Activated CD8-positive, alpha-beta T cell treated with anti-CD3 and anti-CD28 coated beads, Interleukin-2, amount 10 ng/mL, durations not matched to agents 7 days and 5 days (primary cell): ENCODE data around the gene CNPPD1. TPM values are rescaled to one million over a fixed set of nuclear protein-coding genes. Genes with fewer than 3 reads are reported as not detected.
"Not testable (repeated sequence)": the region's sequence is repeated elsewhere in the genome, so short reads cannot be mapped to it uniquely, and the experiment has no call there.

ENCODE experiments used
- ATAC-seq: fragments of 150-1000 bp; cut with Tn5 transposase; one replicate; pipeline ENCODE4 v1.10.0; 2021; ENCODE audit warnings: moderate library complexity
- CTCF ChIA-PET: fragments of 350-600 bp; sonication (Branson Sonifier 250); formaldehyde crosslinking; loops from one replicate; lab custom pipeline; 2021; ENCODE audit warnings: antibody characterized with exemption; lab: Charles Lee
- POLR2A ChIA-PET: fragments of 350-600 bp; sonication (Branson Sonifier 250); formaldehyde crosslinking; loops from one replicate; lab custom pipeline; 2021; ENCODE audit warnings: antibody characterized with exemption; lab: Charles Lee
- DNase-seq: peaks from one replicate; pipeline ENCODE4 v3.0.0-alpha.2; 2020
- H3K27ac Mint-ChIP-seq: one replicate; pipeline ENCODE4 v1.8.0; 2021; ENCODE audit warnings: mild to moderate bottlenecking, mixed read lengths
- H3K27me3 Mint-ChIP-seq: one replicate; pipeline ENCODE4 v1.8.0; 2021; ENCODE audit warnings: low read depth, mixed read lengths
- H3K36me3 Mint-ChIP-seq: one replicate; pipeline ENCODE4 v1.8.0; 2021; ENCODE audit warnings: low read depth, mixed read lengths
- H3K4me1 Mint-ChIP-seq: one replicate; pipeline ENCODE4 v1.8.0; 2021; ENCODE audit warnings: low read depth, mixed read lengths
- H3K4me3 Mint-ChIP-seq: one replicate; pipeline ENCODE4 v1.8.0; 2021; ENCODE audit warnings: mild to moderate bottlenecking, mixed read lengths
- H3K9me3 Mint-ChIP-seq: one replicate; pipeline ENCODE4 v1.8.0; 2022; ENCODE audit warnings: mixed read lengths; ENCODE audit not compliant: insufficient read depth
- total RNA-seq, 2 experiments: library from RNA; stranded (reverse); gene quantifications; one replicate each; pipeline ENCODE4 v1.2.3, GENCODE V29; 2021

Gene CNPPD1
- total RNA-seq, 2 experiments from 2014 or later: 75.1 to 81.4 TPM

- H3K27ac Mint-ChIP-seq: peak overlapping the region; percentile 96
- peaks cover 5% of the 10 kb centered on the region for H3K9me3 Mint-ChIP-seq
- POLR2A ChIA-PET: interaction anchor here (0.7 to 5.3 kb wide), 12 partner anchors 12 to 47 kb away, joined by 3 to 49 read pairs (median 7); partner anchors contain the start of genes ANKZF1, ATG9A, CNPPD1 and GLB1L
- CTCF ChIA-PET: interaction anchor here (1.0 to 4.6 kb wide), 10 partner anchors 10 to 181 kb away, joined by 3 to 49 read pairs (median 12); partner anchors contain the start of genes CNPPD1, NHEJ1 and SLC23A3
- H3K36me3 Mint-ChIP-seq: peaks cover 52% of the 10 kb centered on the region
- no peak for DNase-seq
- H3K4me3 Mint-ChIP-seq: peak overlapping the region; percentile 86
- no peaks in the 10 kb centered on the region for H3K27me3 Mint-ChIP-seq
- no peak for ATAC-seq
- H3K4me1 Mint-ChIP-seq: peaks cover 62% of the 10 kb centered on the region
Measured at GRCh38 chr2:219207134-219207883, 30.6 kb upstream of the CNPPD1 start.

DNA sequence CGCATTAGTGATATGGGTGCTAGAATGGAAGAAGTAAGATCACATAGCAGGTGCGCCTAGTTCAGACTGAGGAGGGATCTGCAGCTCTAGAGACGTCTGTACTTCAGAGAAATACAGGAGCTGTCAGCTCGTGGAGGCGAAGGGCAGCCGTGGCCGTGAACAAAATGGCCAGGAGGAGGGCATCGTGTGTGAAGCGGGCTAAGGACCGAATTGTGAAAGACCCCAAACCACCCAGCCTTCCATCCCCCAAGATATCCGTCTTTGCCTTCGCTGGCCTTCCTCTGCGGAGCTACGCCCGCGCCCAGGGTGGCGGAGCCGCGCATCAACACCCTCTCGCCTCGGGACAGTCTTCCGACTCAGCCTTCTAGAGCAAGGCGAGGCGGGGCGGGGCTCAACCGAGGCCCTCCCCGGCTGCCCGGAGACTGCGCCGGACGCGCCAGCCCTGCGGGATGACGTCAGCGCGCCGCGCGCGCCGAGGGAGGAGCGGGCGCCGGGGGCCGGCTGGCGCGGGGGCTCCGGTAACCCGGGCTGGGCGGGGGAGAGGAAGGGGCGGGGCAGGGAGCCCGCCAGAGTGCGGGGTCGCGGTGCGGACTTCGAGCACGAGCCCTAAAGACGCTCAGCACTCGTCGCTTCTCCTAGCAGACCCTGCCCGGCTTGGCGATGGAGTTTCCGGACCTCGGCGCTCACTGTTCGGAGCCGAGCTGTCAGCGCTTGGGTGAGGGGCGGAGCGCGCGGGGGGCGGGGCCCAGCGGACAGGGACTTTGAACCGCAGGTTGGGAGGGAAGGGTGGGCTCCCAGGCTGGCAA lies 29.8 kb upstream of the CNPPD1 start, which contains the start of gene ZFAND2B:
TSS of gene ZFAND2B (plus strand) at position 455 of the 806 bp plus-strand sequence. CDS start at position 661, 206 bp downstream.
- ATAC-seq (peak; percentile 98), DNase-seq (peak; percentile 95)
- ChIA-PET CTCF (interaction anchor here (0.8 to 4.6 kb wide), 17 partner anchors 10 to 330 kb away, joined by 3 to 49 read pairs (median 4); partner anchors contain the start of genes CNPPD1, DNAJB2, NHEJ1 and SLC23A3), POLR2A (interaction anchor here (0.6 to 5.3 kb wide), 19 partner anchors 9 to 76 kb away, joined by 3 to 49 read pairs (median 6); partner anchors contain the start of genes ABCB6, ANKZF1, ATG9A and CNPPD1)
- Mint-ChIP-seq H3K27me3 (no peaks in the 10 kb centered on the region), H3K36me3 (peaks cover 49% of the 10 kb centered on the region), H3K4me3 (peak within 1 kb of the TSS; percentile 86), H3K4me1 (peaks cover 57% of the 10 kb centered on the region), H3K27ac (peak within 1 kb of the TSS; percentile 96), H3K9me3 (peaks cover 5% of the 10 kb centered on the region)

DNA sequence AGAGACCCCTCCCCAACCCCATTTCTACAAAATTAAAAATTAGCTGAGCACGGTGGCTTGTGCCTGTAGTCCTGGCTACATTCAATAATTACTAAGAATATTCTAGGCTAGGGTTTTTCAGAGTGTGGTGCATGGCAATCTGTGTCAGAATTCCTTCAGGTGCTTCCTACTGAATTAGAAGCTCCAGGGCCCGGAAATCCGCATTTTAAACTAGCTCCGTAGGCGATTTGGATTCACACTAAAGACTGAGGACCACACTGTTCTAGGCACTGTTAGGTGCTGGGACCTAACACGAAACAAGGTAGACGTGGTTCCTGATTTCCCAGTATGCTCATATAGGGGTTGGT lies 29.2 kb upstream of the CNPPD1 start:
- ChIA-PET POLR2A (interaction anchor here (0.6 to 5.3 kb wide), 17 partner anchors 9 to 75 kb away, joined by 3 to 49 read pairs (median 6); partner anchors contain the start of genes ABCB6, ANKZF1, ATG9A and CNPPD1), CTCF (interaction anchor here (0.8 to 4.6 kb wide), 16 partner anchors 9 to 330 kb away, joined by 3 to 49 read pairs (median 4); partner anchors contain the start of genes CNPPD1, DNAJB2, NHEJ1 and SLC23A3)
- H3K27ac Mint-ChIP-seq: peak overlapping the region; percentile 96
- ATAC-seq (no peak), DNase-seq (no peak)
- peak overlapping the region; percentile 86 for H3K4me3 Mint-ChIP-seq
- peaks cover 7% of the 10 kb centered on the region for H3K9me3 Mint-ChIP-seq
- H3K27me3 Mint-ChIP-seq: no peaks in the 10 kb centered on the region
- peaks cover 49% of the 10 kb centered on the region for H3K36me3 Mint-ChIP-seq
- H3K4me1 Mint-ChIP-seq: peaks cover 53% of the 10 kb centered on the region

DNA sequence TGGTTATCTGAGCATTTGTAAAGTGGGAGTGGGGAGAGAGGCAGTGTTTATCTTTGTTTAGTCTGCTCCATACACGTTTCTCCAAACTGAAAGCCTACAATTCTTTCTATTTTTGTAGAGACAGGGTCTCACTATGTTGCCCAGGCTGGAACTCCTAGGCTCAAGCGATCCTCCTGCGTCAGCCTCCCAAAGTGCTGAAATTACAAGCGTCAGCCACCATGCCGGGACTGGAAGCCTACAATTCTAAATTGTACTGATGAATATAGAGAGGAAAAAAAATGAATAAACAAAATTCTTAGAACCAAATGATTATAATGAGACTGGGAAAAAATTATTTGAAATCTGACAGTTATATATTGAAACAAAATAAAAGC lies 28.4 kb upstream of the CNPPD1 start:
- ChIA-PET CTCF (interaction anchor here (1.1 to 2.0 kb wide), 4 partner anchors 8 to 329 kb away, joined by 3 to 17 read pairs (median 10); partner anchors contain the start of gene CNPPD1), POLR2A (interaction anchor here (1.1 to 5.3 kb wide), 3 partner anchors 8 to 29 kb away, joined by 7 to 49 read pairs (median 9); partner anchors contain the start of genes ABCB6, CNPPD1 and RETREG2)
- peak overlapping the region; percentile 55 for H3K27ac Mint-ChIP-seq
- no peak overlapping the region for H3K4me3 Mint-ChIP-seq
- DNase-seq: no peak
- H3K9me3 Mint-ChIP-seq: peaks cover 9% of the 10 kb centered on the region
- ATAC-seq: no peak
- H3K4me1 Mint-ChIP-seq: peaks cover 53% of the 10 kb centered on the region
- H3K27me3 Mint-ChIP-seq: no peaks in the 10 kb centered on the region
- peaks cover 50% of the 10 kb centered on the region for H3K36me3 Mint-ChIP-seq

GRCh38 chr2:219204425-219205164 lies 27.9 kb upstream of the CNPPD1 start:
- POLR2A ChIA-PET: interaction anchor here (0.6 kb wide), 1 partner anchor 44 kb away, joined by 3 read pairs; the partner anchor contains the start of gene NHEJ1
- H3K27ac Mint-ChIP-seq: no peak overlapping the region
- H3K27me3 Mint-ChIP-seq: no peaks in the 10 kb centered on the region
- peaks cover 9% of the 10 kb centered on the region for H3K9me3 Mint-ChIP-seq
- CTCF ChIA-PET: interaction anchor here (1.7 kb wide), 1 partner anchor 74 kb away, joined by 3 read pairs; the partner anchor contains the start of gene DNAJB2
- ATAC-seq: no peak
- H3K36me3 Mint-ChIP-seq: peaks cover 45% of the 10 kb centered on the region
- H3K4me1 Mint-ChIP-seq: peaks cover 50% of the 10 kb centered on the region
- no peak overlapping the region for H3K4me3 Mint-ChIP-seq
- DNase-seq: no peak

DNA sequence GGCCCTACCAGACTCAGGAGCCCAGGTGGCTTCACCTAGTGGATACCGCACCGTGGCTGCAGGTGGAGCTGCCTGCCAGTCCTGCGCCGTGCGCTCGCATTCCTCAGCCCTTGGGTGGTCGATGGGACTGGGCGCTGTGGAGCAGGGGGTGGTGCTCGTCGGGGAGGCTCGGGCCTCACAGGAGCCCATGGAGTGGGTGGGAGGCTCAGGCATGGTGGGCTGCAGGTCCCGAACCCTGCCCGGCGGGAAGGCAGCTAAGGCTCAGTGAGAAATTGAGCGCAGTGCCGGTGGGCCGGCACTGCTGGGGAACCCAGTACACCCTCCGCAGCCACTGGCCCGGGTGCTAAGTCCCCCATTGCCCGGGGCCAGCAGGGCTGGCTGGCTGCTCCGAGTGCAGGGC lies 24.6 kb upstream of the CNPPD1 start:
- H3K9me3 Mint-ChIP-seq, H3K27me3 Mint-ChIP-seq, DNase-seq, ATAC-seq, H3K4me3 Mint-ChIP-seq: not testable (repeated sequence)
- Mint-ChIP-seq H3K4me1 (peaks cover 28% of the 10 kb centered on the region), H3K27ac (peak overlapping the region; percentile 95), H3K36me3 (peaks cover 20% of the 10 kb centered on the region)
- ChIA-PET POLR2A (interaction anchor here (1.2 to 1.8 kb wide), 8 partner anchors 12 to 186 kb away, joined by 3 to 27 read pairs (median 6); partner anchors contain the start of genes ABCB6, ANKZF1, ATG9A and CNPPD1), CTCF (interaction anchor here (2.5 to 2.6 kb wide), 2 partner anchors 20 to 30 kb away, joined by 10 to 12 read pairs; no protein-coding TSS in a partner anchor)

DNA sequence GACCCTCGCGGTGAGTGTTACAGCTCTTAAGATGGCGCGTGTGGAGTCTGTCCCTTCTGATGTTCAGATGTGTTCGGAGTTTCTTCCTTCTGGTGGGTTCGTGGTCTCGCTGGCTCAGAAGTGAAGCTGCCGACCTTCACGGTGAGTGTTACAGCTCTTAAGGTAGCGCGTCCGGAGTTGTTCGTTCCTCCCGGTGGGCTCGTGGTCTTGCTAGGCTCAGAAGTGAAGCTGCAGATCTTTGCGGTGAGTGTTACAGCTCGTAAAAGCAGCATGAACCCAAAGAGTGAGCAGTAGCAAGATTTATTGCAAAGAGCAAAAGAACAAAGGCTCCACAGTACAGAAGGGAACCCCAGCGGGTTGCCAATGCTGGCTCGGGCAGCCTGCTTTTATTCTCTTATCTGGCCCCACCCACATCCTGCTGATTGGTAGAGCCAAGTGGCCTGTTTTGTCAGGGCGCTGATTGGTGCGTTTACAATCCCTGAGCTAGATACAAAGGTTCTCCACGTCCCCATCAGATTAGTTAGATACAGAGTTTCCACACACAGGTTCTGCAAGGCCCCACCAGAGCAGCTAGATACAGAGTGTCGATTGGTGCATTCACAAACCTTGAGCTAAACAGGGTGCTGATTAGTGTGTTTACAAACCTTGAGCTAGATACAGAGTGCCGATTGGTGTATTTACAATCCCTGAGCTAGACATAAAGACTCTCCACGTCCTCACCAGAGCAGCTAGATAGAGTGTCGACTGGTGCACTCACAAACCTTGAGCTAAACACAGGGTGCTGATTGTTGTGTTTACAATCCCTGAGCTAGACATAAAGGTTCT lies 24.0 kb upstream of the CNPPD1 start:
- CTCF ChIA-PET: interaction anchor here (0.9 to 2.6 kb wide), 8 partner anchors 9 to 94 kb away, joined by 3 to 12 read pairs (median 6); partner anchors contain the start of gene DNAJB2
- not testable (repeated sequence) for ATAC-seq, H3K27me3 Mint-ChIP-seq, H3K9me3 Mint-ChIP-seq
- Mint-ChIP-seq H3K4me3 (peak overlapping the region; percentile 73), H3K27ac (peak overlapping the region; percentile 95), H3K36me3 (peaks cover 20% of the 10 kb centered on the region), H3K4me1 (peaks cover 22% of the 10 kb centered on the region)
- POLR2A ChIA-PET: interaction anchor here (0.6 to 1.8 kb wide), 15 partner anchors 12 to 187 kb away, joined by 3 to 27 read pairs (median 5); partner anchors contain the start of genes ABCB6, ANKZF1, ATG9A and CNPPD1
- DNase-seq: peak; percentile 61

DNA sequence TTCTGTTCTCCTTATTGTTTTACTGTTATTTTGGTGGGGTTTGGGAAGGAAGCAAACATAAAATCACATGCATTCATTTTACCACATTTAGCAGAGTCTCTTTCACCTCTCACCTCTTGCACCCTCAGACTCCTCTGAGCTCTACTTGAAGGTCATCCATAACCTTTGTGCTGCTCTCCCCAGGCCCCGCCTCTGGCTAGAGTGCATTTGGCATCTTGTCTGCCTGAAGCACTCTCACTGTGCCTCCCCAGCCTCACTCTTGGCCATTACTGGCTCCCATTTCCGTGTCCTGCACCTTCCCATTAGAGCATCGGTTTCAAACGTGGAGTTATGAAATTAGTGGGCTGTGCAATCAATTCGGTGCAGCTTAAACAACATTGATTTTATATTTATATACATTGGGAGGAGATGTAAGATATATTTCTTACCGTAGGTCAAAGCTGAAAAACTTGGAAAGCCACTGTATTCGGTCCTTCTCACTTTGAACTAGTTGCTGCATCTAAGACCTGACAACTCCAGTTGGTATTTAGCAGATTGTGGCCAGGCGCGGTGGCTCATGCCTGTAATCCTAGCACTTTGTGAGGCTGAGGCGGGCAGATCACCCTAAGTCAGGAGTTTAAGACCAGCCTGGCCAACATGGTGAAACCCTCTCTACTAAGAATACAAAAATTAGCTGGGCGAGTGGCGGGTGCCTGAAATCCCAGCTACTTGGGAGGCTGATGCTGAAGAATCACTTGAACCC lies 22.9 kb upstream of the CNPPD1 start:
- Mint-ChIP-seq H3K27me3 (no peaks in the 10 kb centered on the region), H3K4me1 (peaks cover 20% of the 10 kb centered on the region), H3K4me3 (peak overlapping the region; percentile 34), H3K36me3 (peaks cover 20% of the 10 kb centered on the region), H3K9me3 (peaks cover 8% of the 10 kb centered on the region), H3K27ac (peak overlapping the region; percentile 76)
- CTCF ChIA-PET: interaction anchor here (0.9 to 2.6 kb wide), 10 partner anchors 8 to 95 kb away, joined by 3 to 12 read pairs (median 4); partner anchors contain the start of genes DNAJB2 and NHEJ1
- POLR2A ChIA-PET: interaction anchor here (0.8 to 1.8 kb wide), 11 partner anchors 11 to 188 kb away, joined by 3 to 27 read pairs (median 5); partner anchors contain the start of genes ABCB6, ANKZF1, ATG9A and CNPPD1
- ATAC-seq (peak; percentile 33), DNase-seq (no peak)

- H3K4me3 Mint-ChIP-seq: no peak overlapping the region
- H3K36me3 Mint-ChIP-seq: peaks cover 17% of the 10 kb centered on the region
- DNase-seq: no peak
- no peaks in the 10 kb centered on the region for H3K27me3 Mint-ChIP-seq
- peaks cover 4% of the 10 kb centered on the region for H3K9me3 Mint-ChIP-seq
- no peak for ATAC-seq
- CTCF ChIA-PET: interaction anchor here (1.0 to 2.6 kb wide), 5 partner anchors 7 to 40 kb away, joined by 3 to 12 read pairs (median 7); partner anchors contain the start of gene NHEJ1
- peaks cover 19% of the 10 kb centered on the region for H3K4me1 Mint-ChIP-seq
- no peak overlapping the region for H3K27ac Mint-ChIP-seq
- POLR2A ChIA-PET: no interaction called here
Measured at GRCh38 chr2:219198974-219199373, 22.2 kb upstream of the CNPPD1 start.
